ENCODE data around the gene KCNK5. TPM values are rescaled to one million over a fixed set of nuclear protein-coding genes. Genes with fewer than 3 reads are reported as not detected.

KCNK5 gene
- total and polyA plus RNA-seq, 2 donors (not counting 1 experiment from before 2014, with no cell fraction given): 0.07 TPM; not detected in 1

GRCh38 chr6:39247667-39248194 is 18.5 kb upstream of the KCNK5 start:
- no peak for DNase-seq
- H3K79me2 ChIP-seq (ENCODE audit: control insufficient read depth, insufficient read depth, low read length): no peaks in the 10 kb centered on the region
- intact Hi-C loops (cut with micrococcal nuclease): no loop called here
- H3K4me1 Mint-ChIP-seq: no peaks in the 10 kb centered on the region
- peaks cover 19% of the 10 kb centered on the region for H3K27me3 Mint-ChIP-seq
- no peak overlapping the region for H3K4me3 Mint-ChIP-seq
- no peak overlapping the region for H3K27ac ChIP-seq (ENCODE audit: low read length in 2 of 2)
- no peaks in the 10 kb centered on the region for H3K4me1 ChIP-seq (ENCODE audit: control insufficient read depth in 2 of 2, insufficient read depth in 2 of 2, low read length in 2 of 2)
- CTCF ChIA-PET: no interaction called here
- TF ChIP-seq CTCF (IDR thresholded peaks at IDR 0.05): no peak
- TF ChIP-seq EZH2 (IDR thresholded peaks at IDR 0.05; ENCODE audit: borderline replicate concordance, insufficient read depth, low read depth, low read length, poor library complexity, severe bottlenecking): no peak
- no CpG with 5 or more reads among the region's 5 CpGs for WGBS (ENCODE audit: insufficient coverage)
- H3K27me3 ChIP-seq (replicated peaks in 1 of 4; ENCODE audit: control extremely low read depth in 1 of 4, control insufficient read depth in 3 of 4, insufficient read depth in 4 of 4, low read length in 3 of 4): peaks cover 0 to 4% (median 0%) of the 10 kb centered on the region in 4 experiments
- H3K4me2 ChIP-seq (replicated peaks; ENCODE audit: low read depth, low read length, poor library complexity, severe bottlenecking): no peak overlapping the region
- no peaks in the 10 kb centered on the region for H3K9me3 Mint-ChIP-seq (ENCODE audit: insufficient read depth)
- no peaks in the 10 kb centered on the region for H3K9me3 ChIP-seq (ENCODE audit: control extremely low read depth in 1 of 3, control insufficient read depth in 2 of 3, insufficient read depth in 1 of 3, low read length in 2 of 3)
- no peaks in the 10 kb centered on the region for H3K36me3 ChIP-seq (replicated peaks in 1 of 2; ENCODE audit: control extremely low read depth in 1 of 2, control insufficient read depth in 1 of 2, extremely low read depth in 1 of 2, insufficient read depth in 2 of 2, low read length in 1 of 2)
- no peak overlapping the region for H2AFZ ChIP-seq (ENCODE audit: insufficient read depth, low read depth, low read length, poor library complexity, severe bottlenecking)
- H3K27ac Mint-ChIP-seq: no peak overlapping the region
- H3K9ac ChIP-seq (ENCODE audit: low read length): no peak overlapping the region
- POLR2A ChIA-PET: no interaction called here
- no peak for ATAC-seq (ENCODE audit: low read depth)
- H3K4me3 ChIP-seq (ENCODE audit: control extremely low read depth in 1 of 5, extremely low read depth in 1 of 5, insufficient read depth in 1 of 5, low read depth in 2 of 5, low read length in 4 of 5): no peak overlapping the region
- H4K20me1 ChIP-seq (ENCODE audit: control insufficient read depth, insufficient read depth, low read length, poor library complexity, severe bottlenecking): no peaks in the 10 kb centered on the region

- no peaks in the 10 kb centered on the region for H3K27me3 ChIP-seq (replicated peaks in 1 of 4; ENCODE audit: control extremely low read depth in 1 of 4, control insufficient read depth in 3 of 4, insufficient read depth in 4 of 4, low read length in 3 of 4)
- CTCF ChIA-PET: no interaction called here
- Mint-ChIP-seq H3K27ac (no peak overlapping the region), H3K9me3 (ENCODE audit: insufficient read depth) (no peaks in the 10 kb centered on the region), H3K27me3 (peaks cover 7% of the 10 kb centered on the region), H3K4me1 (no peaks in the 10 kb centered on the region), H3K4me3 (no peak overlapping the region)
- H3K4me2 ChIP-seq (replicated peaks; ENCODE audit: low read depth, low read length, poor library complexity, severe bottlenecking): no peak overlapping the region
- H3K9me3 ChIP-seq (ENCODE audit: control extremely low read depth in 1 of 3, control insufficient read depth in 2 of 3, insufficient read depth in 1 of 3, low read length in 2 of 3): no peaks in the 10 kb centered on the region
- H4K20me1 ChIP-seq (ENCODE audit: control insufficient read depth, insufficient read depth, low read length, poor library complexity, severe bottlenecking): no peaks in the 10 kb centered on the region
- DNase-seq (no peak), ATAC-seq (ENCODE audit: low read depth) (no peak)
- no peak overlapping the region for H2AFZ ChIP-seq (ENCODE audit: insufficient read depth, low read depth, low read length, poor library complexity, severe bottlenecking)
- H3K4me3 ChIP-seq (ENCODE audit: control extremely low read depth in 1 of 5, extremely low read depth in 1 of 5, insufficient read depth in 1 of 5, low read depth in 2 of 5, low read length in 4 of 5): no peak overlapping the region
- no peak overlapping the region for H3K27ac ChIP-seq (ENCODE audit: low read length in 2 of 2)
- POLR2A ChIA-PET: no interaction called here
- intact Hi-C loops (cut with micrococcal nuclease): no loop called here
- WGBS (ENCODE audit: insufficient coverage): 96% methylated on average over 9 of the region's 9 CpGs
- TF ChIP-seq EZH2 (IDR thresholded peaks at IDR 0.05; ENCODE audit: borderline replicate concordance, insufficient read depth, low read depth, low read length, poor library complexity, severe bottlenecking): no peak
- TF ChIP-seq CTCF (IDR thresholded peaks at IDR 0.05): no peak
- no peaks in the 10 kb centered on the region for H3K79me2 ChIP-seq (ENCODE audit: control insufficient read depth, insufficient read depth, low read length)
- no peak overlapping the region for H3K9ac ChIP-seq (ENCODE audit: low read length)
- H3K36me3 ChIP-seq (replicated peaks in 1 of 2; ENCODE audit: control extremely low read depth in 1 of 2, control insufficient read depth in 1 of 2, extremely low read depth in 1 of 2, insufficient read depth in 2 of 2, low read length in 1 of 2): no peaks in the 10 kb centered on the region
- H3K4me1 ChIP-seq (ENCODE audit: control insufficient read depth in 2 of 2, insufficient read depth in 2 of 2, low read length in 2 of 2): no peaks in the 10 kb centered on the region
Observed at GRCh38 chr6:39243809-39244208, 14.5 kb upstream of the KCNK5 start.
